Stimulated activated CD8-positive, alpha-beta memory T cell treated with anti-CD3 and anti-CD28 coated beads, Interleukin-15, amount 100 ng/mL, for 24 hours (primary cell): Measurements from ENCODE around the gene YIPF6.
"Not testable (repeated sequence)": the region's sequence is repeated elsewhere in the genome, so short reads cannot be mapped to it uniquely, and the experiment has no call there.

ENCODE experiments used
- DNase-seq: peaks from one replicate; pipeline ENCODE4 v3.0.0-alpha.2; 2020; ENCODE audit warnings: low read depth

The YIPF6 gene

GRCh38 chrX:68498508-68499379, at the start of gene YIPF6:
YIPF6 (plus strand) TSS chrX:68499051; CDS start chrX:68499067, 16 bp downstream.
- DNase-seq, result peak; percentile 14

GRCh38 chrX:68451720-68452119, 47.1 kb upstream of the YIPF6 start:
- no peak for DNase-seq

- no peak for DNase-seq
Observed at GRCh38 chrX:68454476-68455150, 44.2 kb upstream of the YIPF6 start.

- no peak for DNase-seq
Observed at GRCh38 chrX:68455151-68455510, 43.7 kb upstream of the YIPF6 start.

GRCh38 chrX:68461093-68461492, 37.8 kb upstream of the YIPF6 start:
- DNase-seq, result no peak

- DNase-seq, result no peak
Observed at GRCh38 chrX:68461576-68461975, 37.3 kb upstream of the YIPF6 start.

- no peak for DNase-seq
Observed at GRCh38 chrX:68462197-68462596, 36.7 kb upstream of the YIPF6 start.

GRCh38 chrX:68462653-68463052, 36.2 kb upstream of the YIPF6 start:
- DNase-seq, result no peak

GRCh38 chrX:68463880-68464279, 35.0 kb upstream of the YIPF6 start:
- DNase-seq, result no peak

- no peak for DNase-seq
Observed at GRCh38 chrX:68464796-68465195, 34.1 kb upstream of the YIPF6 start.

- DNase-seq, result no peak
Observed at GRCh38 chrX:68480969-68481368, 17.9 kb upstream of the YIPF6 start.

- not testable (repeated sequence) for DNase-seq
Observed at GRCh38 chrX:68486198-68486597, 12.7 kb upstream of the YIPF6 start.

- no peak for DNase-seq
Observed at GRCh38 chrX:68487254-68487653, 11.6 kb upstream of the YIPF6 start.

GRCh38 chrX:68487924-68488323, 10.9 kb upstream of the YIPF6 start:
- no peak for DNase-seq

GRCh38 chrX:68488657-68489056, 10.2 kb upstream of the YIPF6 start:
- DNase-seq, result no peak

- no peak for DNase-seq
Observed at GRCh38 chrX:68490644-68491043, 8.2 kb upstream of the YIPF6 start.

GRCh38 chrX:68492583-68492982, 6.3 kb upstream of the YIPF6 start:
- DNase-seq, result no peak

GRCh38 chrX:68493776-68494175, 5.1 kb upstream of the YIPF6 start:
- DNase-seq, result not testable (repeated sequence)

GRCh38 chrX:68498044-68498507, 775 bp upstream of the YIPF6 start:
- no peak for DNase-seq

- no peak for DNase-seq
Observed at GRCh38 chrX:68499543-68500504, 973 bp downstream of the YIPF6 start.

- no peak for DNase-seq
Observed at GRCh38 chrX:68503836-68504636, 5.2 kb downstream of the YIPF6 start.
